ENCODE measurements around the gene HERC2.

The HERC2 gene

GRCh38 chr15:28113394-28114113 lies 208.4 kb downstream of the HERC2 start:
- H3K27ac ChIP-seq = no peak overlapping the region
- POLR2A ChIA-PET (ENCODE audit: low non-redundant PET) = no interaction called here
- no peak for DNase-seq (ENCODE audit: low spot score)
- CTCF ChIA-PET = no interaction called here
- TF ChIP-seq, protein P1, sequence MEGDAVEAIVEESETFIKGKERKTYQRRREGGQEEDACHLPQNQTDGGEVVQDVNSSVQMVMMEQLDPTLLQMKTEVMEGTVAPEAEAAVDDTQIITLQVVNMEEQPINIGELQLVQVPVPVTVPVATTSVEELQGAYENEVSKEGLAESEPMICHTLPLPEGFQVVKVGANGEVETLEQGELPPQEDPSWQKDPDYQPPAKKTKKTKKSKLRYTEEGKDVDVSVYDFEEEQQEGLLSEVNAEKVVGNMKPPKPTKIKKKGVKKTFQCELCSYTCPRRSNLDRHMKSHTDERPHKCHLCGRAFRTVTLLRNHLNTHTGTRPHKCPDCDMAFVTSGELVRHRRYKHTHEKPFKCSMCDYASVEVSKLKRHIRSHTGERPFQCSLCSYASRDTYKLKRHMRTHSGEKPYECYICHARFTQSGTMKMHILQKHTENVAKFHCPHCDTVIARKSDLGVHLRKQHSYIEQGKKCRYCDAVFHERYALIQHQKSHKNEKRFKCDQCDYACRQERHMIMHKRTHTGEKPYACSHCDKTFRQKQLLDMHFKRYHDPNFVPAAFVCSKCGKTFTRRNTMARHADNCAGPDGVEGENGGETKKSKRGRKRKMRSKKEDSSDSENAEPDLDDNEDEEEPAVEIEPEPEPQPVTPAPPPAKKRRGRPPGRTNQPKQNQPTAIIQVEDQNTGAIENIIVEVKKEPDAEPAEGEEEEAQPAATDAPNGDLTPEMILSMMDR (conservative IDR thresholded peaks at IDR 0.05; ENCODE audit: low read depth) = no peak

GRCh38 chr15:28112962-28113361 lies 209.0 kb downstream of the HERC2 start:
- H3K27ac ChIP-seq = no peak overlapping the region
- ChIA-PET CTCF (no interaction called here), POLR2A (ENCODE audit: low non-redundant PET) (no interaction called here)
- TF ChIP-seq, protein P1 (conservative IDR thresholded peaks at IDR 0.05; ENCODE audit: low read depth) = no peak
- DNase-seq (ENCODE audit: low spot score) = no peak

DNA sequence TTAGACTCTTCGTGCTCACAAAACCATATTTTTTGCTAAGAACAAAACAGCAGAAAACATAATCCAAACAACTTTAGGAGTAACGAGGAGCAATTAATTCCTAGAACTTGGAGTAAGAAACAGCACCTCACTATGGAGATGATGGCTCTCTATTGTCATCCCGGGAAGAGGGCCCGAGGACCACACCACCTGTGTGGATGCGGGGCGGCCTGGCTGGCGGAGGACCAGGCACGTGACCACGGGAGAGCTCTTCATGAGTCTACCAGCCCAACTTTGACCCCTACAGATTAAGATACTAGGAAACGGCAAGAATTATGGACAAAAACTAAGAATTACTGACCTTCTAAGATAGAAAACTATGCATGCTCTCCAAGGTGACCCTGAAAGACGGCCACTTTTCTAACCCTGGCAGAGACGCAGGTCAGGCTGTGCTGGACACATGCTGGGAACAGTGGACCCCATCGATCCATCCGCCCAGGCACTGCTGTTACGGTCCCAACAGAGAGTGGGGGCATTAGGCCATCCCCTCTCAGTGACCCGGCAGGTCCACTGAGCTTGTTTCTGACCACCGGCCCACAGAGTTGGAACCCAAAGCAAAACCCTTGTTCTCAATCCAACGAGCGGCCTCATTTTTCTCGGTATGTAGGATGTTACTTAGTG lies 209.7 kb downstream of the HERC2 start:
- CTCF ChIA-PET = no interaction called here
- DNase-seq (ENCODE audit: low spot score) = no peak

DNA sequence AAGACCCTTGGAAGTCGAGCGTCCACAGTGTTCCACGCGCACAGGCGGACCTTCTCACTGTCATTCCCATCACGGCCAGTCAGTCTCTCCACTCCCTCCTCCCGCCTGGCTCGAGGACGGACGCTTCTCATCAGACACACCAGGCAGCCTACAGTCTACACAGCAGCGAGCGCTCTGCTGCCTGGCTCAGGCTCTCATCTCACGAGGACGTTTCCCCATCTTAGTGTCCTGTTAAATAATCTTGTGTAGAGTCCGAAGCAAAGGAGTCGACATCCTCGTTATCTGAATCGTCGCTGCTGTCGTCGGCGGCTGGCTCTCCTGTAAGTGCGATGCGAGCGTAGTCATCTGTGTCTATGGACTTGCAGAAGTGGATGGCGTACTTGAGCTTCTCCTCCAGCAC lies 210.4 kb downstream of the HERC2 start:
- CTCF ChIA-PET = no interaction called here
- TF ChIP-seq, protein P1 (conservative IDR thresholded peaks at IDR 0.05; ENCODE audit: low read depth) = no peak
- no peak overlapping the region for H3K27ac ChIP-seq
- POLR2A ChIA-PET (ENCODE audit: low non-redundant PET) = no interaction called here
- DNase-seq (ENCODE audit: low spot score) = no peak

More for the DNA sequence above, 209.7 kb downstream of the HERC2 start:
- TF ChIP-seq, protein P1 (conservative IDR thresholded peaks at IDR 0.05; ENCODE audit: low read depth) = no peak
- POLR2A ChIA-PET (ENCODE audit: low non-redundant PET) = no interaction called here
- H3K27ac ChIP-seq = no peak overlapping the region

DNA sequence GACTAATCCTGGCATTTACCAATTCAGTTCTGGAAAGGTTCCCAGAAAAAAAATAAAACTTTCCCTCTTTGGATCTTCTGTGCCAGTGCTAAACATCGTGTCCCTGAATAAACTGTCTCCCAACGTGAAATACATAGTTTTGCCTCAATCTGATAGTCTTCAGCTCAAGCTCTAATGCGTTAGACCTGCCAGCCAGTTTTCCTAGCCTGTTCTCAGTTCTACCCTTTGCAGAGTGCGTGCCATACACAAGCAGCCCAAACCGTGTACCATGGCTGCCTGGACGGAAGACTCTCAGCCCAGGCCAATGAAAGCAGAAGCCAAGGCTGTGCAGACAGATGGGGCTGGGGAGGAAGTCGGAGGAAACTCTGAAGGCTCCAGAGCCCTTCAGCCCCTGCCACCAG lies 211.5 kb downstream of the HERC2 start:
- H3K27ac ChIP-seq = peak overlapping the region; percentile 48
- POLR2A ChIA-PET (ENCODE audit: low non-redundant PET) = no interaction called here
- TF ChIP-seq, protein P1 (conservative IDR thresholded peaks at IDR 0.05; ENCODE audit: low read depth) = no peak
- DNase-seq (ENCODE audit: low spot score) = no peak
- CTCF ChIA-PET = interaction anchor here (1.1 kb wide), 1 partner anchor 16 kb away, joined by 4 read pairs; no protein-coding TSS in a partner anchor

GRCh38 chr15:28109626-28110455 lies 212.1 kb downstream of the HERC2 start:
- H3K27ac ChIP-seq = peak overlapping the region; percentile 48; the same call in 1 of the 2 replicates
- TF ChIP-seq, protein P1 (conservative IDR thresholded peaks at IDR 0.05; ENCODE audit: low read depth) = no peak
- POLR2A ChIA-PET (ENCODE audit: low non-redundant PET) = no interaction called here
- CTCF ChIA-PET = interaction anchor here (1.1 kb wide), 1 partner anchor 16 kb away, joined by 4 read pairs; no protein-coding TSS in a partner anchor
- no peak for DNase-seq (ENCODE audit: low spot score)

All from RWPE1 (cell line).